Stimulated activated CD4-positive, alpha-beta T cell treated with anti-CD3 and anti-CD28 coated beads, Interleukin-1b, Interleukin-23, amount 100 ng/mL, for 4 hours (primary cell): ENCODE measurements around the gene KCNIP4.

ENCODE experiments used
- DNase-seq, 2 donors: peaks; one replicate each; pipeline ENCODE4 v3.0.0-alpha.2; 2020; ENCODE audit warnings: low read depth in 2 of 2

KCNIP4 gene

DNA sequence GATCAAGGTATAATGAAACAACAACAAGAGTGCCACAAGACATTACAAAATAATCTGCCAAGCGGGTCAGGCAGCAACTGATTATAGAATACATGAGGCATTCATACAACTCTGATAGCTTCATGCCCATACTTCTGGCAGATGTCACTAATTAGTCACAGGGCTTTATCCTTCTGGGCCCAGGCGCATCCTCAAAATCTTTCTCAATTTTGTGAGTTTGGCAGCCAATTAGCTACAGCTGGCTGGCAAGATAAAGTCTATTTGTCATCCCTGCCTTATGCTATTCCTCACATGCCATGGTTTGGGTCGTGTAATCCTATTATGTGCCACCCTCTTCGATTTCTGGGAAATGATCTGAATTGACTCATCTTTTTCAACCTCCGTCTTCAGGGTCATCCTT lies 994.0 kb downstream of the KCNIP4 start:
- no peak for DNase-seq

- DNase-seq: no peak
Measured at GRCh38 chr4:20944961-20945360, 1003.6 kb downstream of the KCNIP4 start.

DNA sequence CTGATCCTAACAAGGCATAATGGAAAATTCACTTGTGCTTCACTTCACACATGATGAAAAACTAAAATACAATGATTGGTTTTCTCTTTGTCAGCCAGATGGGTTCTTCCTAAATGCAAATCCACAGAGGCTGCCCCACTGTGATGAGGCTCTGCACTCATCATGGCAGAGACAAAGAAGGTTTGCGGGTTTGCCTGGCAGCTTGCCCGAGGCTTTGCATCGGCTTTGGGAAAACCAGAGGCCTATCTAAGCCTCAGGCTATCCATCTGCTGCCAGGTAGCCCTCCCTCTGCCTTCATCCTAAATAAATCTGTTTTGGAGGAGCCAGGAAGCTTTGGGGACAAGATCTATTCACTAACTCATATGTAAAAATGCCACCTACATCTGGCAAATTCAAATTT lies 1004.1 kb downstream of the KCNIP4 start:
- no peak for DNase-seq

- no peak for DNase-seq
Measured at GRCh38 chr4:20938204-20938603, 1010.4 kb downstream of the KCNIP4 start.

DNA sequence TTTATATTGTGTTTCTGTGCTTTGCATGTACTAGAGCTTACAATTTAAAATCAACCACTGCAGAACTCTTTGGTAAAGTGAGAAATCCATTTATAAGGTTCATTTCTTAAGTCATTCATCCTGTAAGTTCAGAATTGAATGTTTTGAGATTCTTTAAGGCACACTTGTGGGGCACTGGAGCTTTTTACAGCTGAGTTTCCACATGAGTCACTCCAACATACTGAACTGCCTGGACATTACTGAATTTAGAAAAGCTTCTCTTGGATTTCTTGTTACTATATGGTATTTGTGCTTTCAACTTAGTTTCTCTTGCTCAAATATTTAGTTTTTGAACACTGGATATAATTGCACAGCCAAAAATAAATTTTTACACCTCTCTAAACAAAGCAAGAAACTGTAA lies 1022.0 kb downstream of the KCNIP4 start:
- DNase-seq: no peak

GRCh38 chr4:20925176-20925575 lies 1023.4 kb downstream of the KCNIP4 start:
- DNase-seq: no peak

DNA sequence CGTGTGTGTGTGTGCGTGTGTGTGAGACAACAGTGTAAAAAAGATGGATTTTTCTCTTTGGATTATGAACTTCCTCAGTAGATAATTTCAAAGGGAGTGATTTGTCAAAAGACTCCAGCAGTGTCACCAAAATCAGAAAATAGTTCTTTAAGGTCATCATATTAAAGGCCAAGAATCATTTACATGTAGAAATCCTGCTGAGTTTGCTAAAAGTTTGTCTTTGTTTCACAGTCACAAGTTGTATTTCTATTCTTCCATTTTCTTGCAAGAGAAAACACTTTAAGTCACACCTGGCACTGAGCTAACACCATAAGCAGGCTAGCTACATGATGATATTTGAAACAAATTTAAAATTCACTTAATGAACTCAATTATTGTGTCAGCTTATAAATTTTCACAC lies 1025.6 kb downstream of the KCNIP4 start:
- DNase-seq: no peak

DNA sequence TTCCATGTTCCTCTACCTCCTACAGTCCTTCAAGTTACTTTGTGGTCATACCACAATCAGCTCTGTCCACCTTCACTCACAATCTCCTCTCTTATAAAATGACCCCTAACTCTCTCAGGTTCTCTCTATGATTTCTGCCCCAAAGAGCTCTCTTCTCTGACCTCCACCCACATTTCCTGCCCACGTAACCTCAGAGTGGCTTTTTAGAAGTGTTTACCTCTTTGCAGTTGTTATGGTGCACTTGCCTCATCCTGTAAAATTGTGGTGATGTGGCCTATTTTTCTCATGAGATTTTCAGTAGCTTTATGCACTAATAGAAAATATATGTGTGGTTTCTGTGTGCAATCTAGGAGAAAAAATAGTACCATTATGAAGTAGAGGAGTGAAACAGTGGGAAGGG lies 1032.5 kb downstream of the KCNIP4 start:
- no peak for DNase-seq

- DNase-seq: no peak
Measured at GRCh38 chr4:20904966-20905365, 1043.6 kb downstream of the KCNIP4 start.

- DNase-seq: no peak
Measured at GRCh38 chr4:20901851-20902250, 1046.7 kb downstream of the KCNIP4 start.

- no peak for DNase-seq
Measured at GRCh38 chr4:20899591-20899990, 1049.0 kb downstream of the KCNIP4 start.

- no peak for DNase-seq
Measured at GRCh38 chr4:20895988-20896387, 1052.6 kb downstream of the KCNIP4 start.

DNA sequence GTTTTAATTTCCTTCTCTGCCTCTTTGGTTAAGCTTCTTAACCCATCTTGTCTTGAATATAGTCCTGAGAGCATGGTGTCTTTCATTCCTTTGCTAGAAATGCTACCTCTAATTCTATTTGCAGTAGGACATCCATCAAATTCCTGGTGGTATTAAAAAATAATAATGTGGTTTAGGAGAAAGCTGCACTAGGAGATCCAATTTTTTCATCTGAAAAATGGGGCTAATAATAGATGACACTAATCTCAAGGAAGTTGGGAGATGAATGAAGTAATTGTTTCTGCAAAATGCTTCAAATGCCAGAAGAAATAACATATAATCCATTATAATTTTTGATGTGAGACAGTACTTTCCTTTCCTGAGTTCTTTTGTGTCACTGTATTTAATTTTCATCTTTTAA lies 1053.4 kb downstream of the KCNIP4 start:
- no peak for DNase-seq

GRCh38 chr4:20890761-20891160 lies 1057.8 kb downstream of the KCNIP4 start:
- DNase-seq: no peak

DNA sequence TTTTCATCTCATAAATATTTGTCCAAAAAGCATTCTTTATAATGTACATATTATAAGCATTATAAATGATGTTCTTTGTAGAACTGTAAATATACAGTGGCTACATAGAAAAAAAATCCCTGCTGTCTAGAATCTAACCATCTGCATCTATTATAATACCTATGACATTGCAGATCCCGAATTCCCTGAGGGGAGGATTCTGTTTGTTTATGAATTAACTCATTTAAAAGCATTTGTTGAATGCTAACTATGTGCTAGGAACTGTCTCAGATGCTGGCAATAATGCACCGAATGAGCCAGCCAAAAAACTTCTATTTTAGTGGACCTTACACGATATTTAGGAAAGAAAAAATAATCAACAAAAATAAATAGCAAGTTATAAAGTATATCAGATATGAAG lies 1058.7 kb downstream of the KCNIP4 start:
- DNase-seq: no peak

DNA sequence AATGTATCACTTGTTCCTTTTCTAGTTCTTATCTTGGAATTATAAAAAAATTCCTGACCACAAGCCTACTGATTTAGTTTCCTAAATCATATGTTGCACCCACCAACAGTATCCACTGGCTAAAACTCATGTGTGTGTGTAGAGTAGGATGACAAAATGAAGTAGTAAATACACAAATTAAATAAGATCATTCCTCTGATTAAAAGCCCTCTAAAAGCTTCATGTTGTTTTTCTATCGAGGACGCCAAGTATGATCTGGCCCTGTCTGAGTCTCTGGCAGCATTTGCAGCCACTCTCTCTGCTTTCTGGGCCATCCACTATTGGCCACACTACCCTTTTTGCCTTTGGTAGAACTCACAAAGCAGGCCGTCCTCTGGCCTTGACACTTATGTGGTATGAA lies 1064.9 kb downstream of the KCNIP4 start:
- DNase-seq: no peak

GRCh38 chr4:20883231-20883630 lies 1065.3 kb downstream of the KCNIP4 start:
- DNase-seq: no peak

GRCh38 chr4:20882500-20882899 lies 1066.1 kb downstream of the KCNIP4 start:
- DNase-seq: no peak

DNA sequence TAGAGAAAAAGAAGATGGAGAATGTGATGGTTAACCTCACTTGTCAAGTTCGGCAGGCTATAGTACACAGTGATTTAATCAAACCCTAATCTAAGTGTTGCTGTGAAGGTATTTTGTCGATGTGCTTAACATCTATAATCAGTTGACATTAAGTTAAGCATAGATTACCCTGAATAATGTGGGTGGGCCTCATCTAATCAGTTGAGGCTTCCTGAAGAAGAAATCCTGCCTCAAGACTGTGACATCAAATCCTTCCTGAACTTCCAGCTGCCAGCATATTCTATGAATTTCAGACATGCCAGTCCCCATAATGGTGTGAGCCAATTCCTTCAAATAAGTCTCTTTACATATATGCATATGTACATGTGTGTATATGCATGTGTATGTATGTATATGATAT lies 1066.9 kb downstream of the KCNIP4 start:
- DNase-seq: no peak

DNA sequence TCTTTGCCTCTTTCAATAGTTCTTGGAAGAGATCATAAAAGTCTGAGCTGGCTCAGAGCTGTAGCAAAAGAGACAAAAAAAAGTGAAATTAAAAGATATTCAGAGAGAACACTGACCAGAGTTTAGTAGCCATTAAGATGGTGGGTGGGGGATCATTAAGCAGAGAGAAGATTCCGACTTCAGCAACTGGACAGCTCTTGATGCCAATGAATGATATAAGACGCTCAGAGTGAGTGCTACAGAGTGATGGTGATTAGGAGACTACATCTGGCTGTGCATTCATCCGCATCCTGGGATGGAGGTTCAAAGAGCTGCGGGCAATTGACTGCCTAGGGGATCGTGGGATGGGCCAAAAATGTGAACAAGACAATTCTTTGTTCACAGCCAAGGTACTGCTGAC lies 1069.8 kb downstream of the KCNIP4 start:
- no peak for DNase-seq

DNA sequence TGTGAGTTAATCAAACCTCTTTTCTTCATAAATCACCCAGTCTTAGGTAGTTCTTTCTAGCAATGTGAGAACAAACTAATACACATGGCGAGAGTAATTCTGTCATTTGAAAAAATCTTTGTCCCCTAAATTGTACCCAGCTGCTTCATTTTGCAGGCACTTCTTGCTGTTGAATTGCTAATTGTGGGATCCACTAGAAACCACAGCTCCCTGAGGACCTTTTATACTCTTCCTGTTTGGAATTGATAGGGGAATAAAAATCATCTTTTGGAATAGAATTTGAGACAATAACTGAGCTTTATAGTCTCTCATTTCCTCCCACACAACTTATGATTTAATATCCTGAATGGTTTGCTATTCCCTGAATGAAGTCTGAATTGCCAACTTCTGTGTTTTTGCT lies 1078.1 kb downstream of the KCNIP4 start:
- no peak for DNase-seq

DNA sequence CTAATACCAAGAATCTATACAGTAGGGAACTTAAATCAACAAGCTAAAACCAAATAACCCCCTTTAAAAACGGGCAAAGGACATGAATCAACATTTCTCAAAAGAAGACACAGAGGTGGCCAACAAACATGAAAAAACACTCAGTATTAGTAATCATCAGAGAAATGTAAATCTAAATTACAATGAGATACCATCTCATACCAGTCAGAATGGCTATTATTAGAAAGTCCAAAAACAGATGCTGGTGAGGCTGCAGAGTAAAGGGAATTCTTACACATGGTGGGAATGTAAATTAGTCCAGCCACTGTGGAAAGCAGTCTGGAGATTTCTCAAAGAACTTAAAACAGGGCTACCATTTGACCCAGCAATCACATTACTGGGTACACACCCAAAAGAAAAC lies 1080.5 kb downstream of the KCNIP4 start:
- no peak for DNase-seq

DNA sequence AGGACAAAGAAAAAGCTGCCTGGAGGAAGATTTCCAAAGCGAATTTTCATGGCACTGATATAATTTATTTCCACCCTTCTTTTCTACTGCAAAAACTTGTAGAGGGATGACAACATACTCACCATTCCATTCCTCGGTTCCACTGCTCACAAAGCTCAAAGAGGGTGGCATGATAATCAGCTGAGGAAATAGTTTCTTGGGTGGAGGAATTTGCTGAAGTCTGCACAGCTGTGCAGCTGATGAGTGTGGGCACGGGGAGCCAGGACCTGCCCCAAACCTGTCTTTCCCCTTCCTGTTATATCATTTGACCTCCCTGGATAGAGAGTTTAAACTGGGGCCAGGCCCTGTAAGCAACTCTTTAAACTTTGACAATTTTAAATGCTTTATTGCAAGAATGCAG lies 1087.7 kb downstream of the KCNIP4 start:
- DNase-seq: no peak

GRCh38 chr4:20859097-20859781 lies 1089.3 kb downstream of the KCNIP4 start:
- DNase-seq: no peak
